HEK293 (cell line): ENCODE measurements around the gene DEDD.

Source experiments
- CTCF ChIA-PET: fragments of 350-600 bp; formaldehyde crosslinking; extraction: SDS; loops from one replicate; lab custom pipeline; 2021; ENCODE audit warnings: antibody characterized with exemption; lab: Yijun Ruan, JAX
- POLR2A ChIA-PET: fragments of 300-600 bp; formaldehyde crosslinking; extraction: SDS; loops from one replicate; lab custom pipeline; 2020; ENCODE audit warnings: antibody characterized with exemption, inconsistent platforms; lab: Yijun Ruan, JAX
- H3K27ac ChIP-seq: fragments of 200-500 bp; sonication (Bioruptor generic); 2 replicates; pipeline ENCODE4 v1.5.1; 2014; ENCODE audit warnings: low read depth, low read length, control low read depth, inconsistent platforms; ENCODE audit errors: extremely low read depth
- H3K36me3 ChIP-seq, 2 experiments: fragments of 200-500 bp in 1 of 2; sonication (Bioruptor generic) in 1 of 2; 1 replicate in 1 of 2; 2 replicates in 1 of 2; pipeline ENCODE4 v1.5.1; 2014 to 2017; ENCODE audit warnings: inconsistent platforms in 2 of 2, low read length in 2 of 2; ENCODE audit not compliant: control insufficient read depth in 2 of 2, insufficient read depth in 1 of 2
- H3K4me1 ChIP-seq: fragments of 200-500 bp; sonication (Bioruptor generic); 2 replicates; pipeline ENCODE4 v1.5.1; 2014; ENCODE audit warnings: mild to moderate bottlenecking, low read length, inconsistent platforms; ENCODE audit not compliant: control insufficient read depth, insufficient read depth
- H3K4me3 ChIP-seq: 2 replicates; pipeline ENCODE4 v1.5.1; 2011; ENCODE audit warnings: low read depth, mild to moderate bottlenecking, control low read depth, low read length, moderate library complexity
- H3K9me3 ChIP-seq: fragments of 200-500 bp; sonication (Bioruptor generic); 2 replicates; pipeline ENCODE4 v1.5.1; 2014; ENCODE audit warnings: low read depth, low read length, inconsistent platforms; ENCODE audit not compliant: control insufficient read depth, insufficient read depth
- FEZF1 ChIP-seq: fragments of 450-650 bp; formaldehyde crosslinking; IDR thresholded peaks from 2 replicates; pipeline ENCODE4 v1.5.1; 2016; ENCODE audit warnings: missing biosample characterization, missing genetic modification characterization
- IKZF3 ChIP-seq: fragments of 450-650 bp; IDR thresholded peaks from 2 replicates; pipeline ENCODE4 v1.5.0; 2018; ENCODE audit warnings: missing biosample characterization, mild to moderate bottlenecking, missing genetic modification characterization, moderate library complexity
- KLF1 ChIP-seq: fragments of 450-650 bp; formaldehyde crosslinking; IDR thresholded peaks from 2 replicates; pipeline ENCODE4 v1.5.1; 2016; ENCODE audit warnings: missing biosample characterization, missing genetic modification characterization
- KLF10 ChIP-seq: fragments of 450-650 bp; IDR thresholded peaks from 2 replicates; pipeline ENCODE4 v1.5.1; 2018; ENCODE audit warnings: missing biosample characterization, mild to moderate bottlenecking, missing genetic modification characterization
- OSR2 ChIP-seq: fragments of 450-650 bp; formaldehyde crosslinking; IDR thresholded peaks from 2 replicates; pipeline ENCODE4 v1.5.1; 2016; ENCODE audit warnings: missing biosample characterization, missing genetic modification characterization
- SCRT1 ChIP-seq: fragments of 450-650 bp; formaldehyde crosslinking; IDR thresholded peaks from 2 replicates; pipeline ENCODE4 v1.5.1; 2016; ENCODE audit warnings: missing biosample characterization, missing genetic modification characterization, borderline replicate concordance
- YY1 ChIP-seq: fragments of 450-650 bp; formaldehyde crosslinking; IDR thresholded peaks from 2 replicates; pipeline ENCODE4 v1.5.1; 2018; ENCODE audit warnings: missing biosample characterization, missing genetic modification characterization
- YY2 ChIP-seq: fragments of 450-650 bp; formaldehyde crosslinking; IDR thresholded peaks from 2 replicates; pipeline ENCODE4 v1.5.1; 2016; ENCODE audit warnings: missing biosample characterization, missing genetic modification characterization
- ZNF132 ChIP-seq: fragments of 450-650 bp; formaldehyde crosslinking; IDR thresholded peaks from 2 replicates; pipeline ENCODE4 v1.5.1; 2017; ENCODE audit warnings: missing biosample characterization, missing genetic modification characterization, borderline replicate concordance
- ZNF23 ChIP-seq: fragments of 450-650 bp; formaldehyde crosslinking; IDR thresholded peaks from 2 replicates; pipeline ENCODE4 v1.5.1; 2016; ENCODE audit warnings: missing biosample characterization, missing genetic modification characterization, borderline replicate concordance
- ZNF24 ChIP-seq: fragments of 450-650 bp; formaldehyde crosslinking; IDR thresholded peaks from 2 replicates; pipeline ENCODE4 v1.5.1; 2016; ENCODE audit warnings: missing biosample characterization, missing genetic modification characterization
- ZNF350 ChIP-seq: fragments of 450-650 bp; formaldehyde crosslinking; IDR thresholded peaks from 2 replicates; pipeline ENCODE4 v1.5.0; 2017; ENCODE audit warnings: missing biosample characterization, mild to moderate bottlenecking, missing genetic modification characterization
- ZNF48 ChIP-seq: fragments of 450-650 bp; formaldehyde crosslinking; IDR thresholded peaks from 2 replicates; pipeline ENCODE4 v1.5.1; 2016; ENCODE audit warnings: missing biosample characterization, missing genetic modification characterization
- ZNF510 ChIP-seq: fragments of 450-650 bp; formaldehyde crosslinking; IDR thresholded peaks from 2 replicates; pipeline ENCODE4 v1.5.1; 2018; ENCODE audit warnings: mild to moderate bottlenecking, missing genetic modification characterization, missing biosample characterization; ENCODE audit not compliant: insufficient replicate concordance
- ZNF529 ChIP-seq: fragments of 450-650 bp; formaldehyde crosslinking; IDR thresholded peaks from 2 replicates; pipeline ENCODE4 v1.5.1; 2017; ENCODE audit warnings: missing genetic modification characterization, missing biosample characterization; ENCODE audit not compliant: insufficient replicate concordance
- ZNF561 ChIP-seq: fragments of 450-650 bp; IDR thresholded peaks from 2 replicates; pipeline ENCODE4 v1.5.1; 2018; ENCODE audit warnings: missing biosample characterization, missing genetic modification characterization, borderline replicate concordance
- ZNF621 ChIP-seq: fragments of 450-650 bp; formaldehyde crosslinking; IDR thresholded peaks from 2 replicates; pipeline ENCODE4 v1.5.1; 2017; ENCODE audit warnings: missing biosample characterization, missing genetic modification characterization
- ZNF677 ChIP-seq: fragments of 450-650 bp; IDR thresholded peaks from 2 replicates; pipeline ENCODE4 v1.5.0; 2018; ENCODE audit warnings: missing biosample characterization, mild to moderate bottlenecking, missing genetic modification characterization, moderate library complexity
- ZNF837 ChIP-seq: fragments of 450-650 bp; formaldehyde crosslinking; IDR thresholded peaks from 2 replicates; pipeline ENCODE4 v1.5.1; 2016; ENCODE audit warnings: missing biosample characterization, missing genetic modification characterization
- TF ChIP-seq, protein P1 (sequence below): fragments of 450-650 bp; formaldehyde crosslinking; IDR thresholded peaks from 2 replicates; pipeline ENCODE4 v1.5.1; 2016; ENCODE audit warnings: missing biosample characterization, missing genetic modification characterization
- TF ChIP-seq, protein P2 (sequence below): fragments of 450-650 bp; formaldehyde crosslinking; IDR thresholded peaks from 2 replicates; pipeline ENCODE4 v1.5.1; 2017; ENCODE audit warnings: missing biosample characterization, missing genetic modification characterization
- TF ChIP-seq, protein P3 (sequence below): fragments of 450-650 bp; formaldehyde crosslinking; IDR thresholded peaks from 2 replicates; pipeline ENCODE4 v1.5.1; 2016; ENCODE audit warnings: missing biosample characterization, missing genetic modification characterization
- TF ChIP-seq, protein P4 (sequence below): fragments of 450-650 bp; formaldehyde crosslinking; IDR thresholded peaks from 2 replicates; pipeline ENCODE4 v1.5.1; 2016; ENCODE audit warnings: missing biosample characterization, missing genetic modification characterization
- TF ChIP-seq, protein P5 (sequence below): fragments of 450-650 bp; formaldehyde crosslinking; IDR thresholded peaks from 2 replicates; pipeline ENCODE4 v1.5.1; 2016; ENCODE audit warnings: missing biosample characterization, missing genetic modification characterization

Gene DEDD

DNA sequence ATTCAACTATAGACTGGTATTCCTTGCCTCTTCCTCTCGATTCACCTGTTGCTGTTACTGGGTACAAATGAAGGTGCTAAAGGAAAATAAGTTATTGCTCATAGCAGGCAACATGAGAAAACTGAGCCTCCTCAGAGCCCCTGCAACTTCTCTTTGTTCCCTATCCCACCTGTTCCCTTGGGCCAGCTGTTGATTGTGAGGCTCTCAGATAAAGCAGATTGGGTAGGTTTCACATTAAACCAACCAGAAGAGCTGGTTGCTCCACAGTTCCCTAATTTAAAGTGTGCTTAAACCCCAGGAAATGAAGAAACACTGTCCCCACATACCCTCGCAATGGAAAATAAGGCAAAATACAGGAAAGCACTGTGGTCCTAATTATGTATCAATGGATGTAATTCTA, 4.8 kb downstream of the DEDD start (continued):
- TF ChIP-seq, protein P1, sequence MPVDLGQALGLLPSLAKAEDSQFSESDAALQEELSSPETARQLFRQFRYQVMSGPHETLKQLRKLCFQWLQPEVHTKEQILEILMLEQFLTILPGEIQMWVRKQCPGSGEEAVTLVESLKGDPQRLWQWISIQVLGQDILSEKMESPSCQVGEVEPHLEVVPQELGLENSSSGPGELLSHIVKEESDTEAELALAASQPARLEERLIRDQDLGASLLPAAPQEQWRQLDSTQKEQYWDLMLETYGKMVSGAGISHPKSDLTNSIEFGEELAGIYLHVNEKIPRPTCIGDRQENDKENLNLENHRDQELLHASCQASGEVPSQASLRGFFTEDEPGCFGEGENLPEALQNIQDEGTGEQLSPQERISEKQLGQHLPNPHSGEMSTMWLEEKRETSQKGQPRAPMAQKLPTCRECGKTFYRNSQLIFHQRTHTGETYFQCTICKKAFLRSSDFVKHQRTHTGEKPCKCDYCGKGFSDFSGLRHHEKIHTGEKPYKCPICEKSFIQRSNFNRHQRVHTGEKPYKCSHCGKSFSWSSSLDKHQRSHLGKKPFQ (tag by site-specific recombination) = no peak

DNA sequence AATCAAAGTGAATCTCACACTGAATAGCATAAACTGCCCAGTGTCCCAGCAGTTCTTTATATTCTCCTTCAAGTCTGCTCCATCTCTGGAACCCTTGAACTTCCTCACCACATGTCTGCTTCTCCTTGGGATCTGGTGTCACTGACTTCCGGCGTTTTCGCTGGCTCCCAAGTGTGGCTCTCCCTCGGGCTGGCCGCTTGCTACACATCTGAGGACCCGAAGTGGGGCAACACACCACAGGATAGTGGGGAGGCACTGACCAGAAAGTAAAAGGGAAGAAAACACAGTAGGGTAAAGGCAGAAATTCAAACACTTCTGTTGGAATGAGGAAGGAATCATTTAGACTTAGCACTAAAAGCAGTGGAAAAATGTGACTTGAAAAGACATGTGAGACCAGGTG, 9.5 kb downstream of the DEDD start:
- Histone ChIP-seq H3K9me3 (no peaks in the 10 kb centered on the region), H3K27ac (no peak overlapping the region), H3K36me3 (peaks cover 20 to 89% of the 10 kb centered on the region in 2 experiments), H3K4me3 (no peak overlapping the region), H3K4me1 (peaks cover 7% of the 10 kb centered on the region)
- ChIA-PET POLR2A (interaction anchor here (0.6 kb wide), 1 partner anchor 15 kb away, joined by 3 read pairs; no protein-coding TSS in a partner anchor), CTCF (interaction anchor here (0.6 kb wide), 1 partner anchor 48 kb away, joined by 3 read pairs; no protein-coding TSS in a partner anchor)
- TF ChIP-seq, protein P2, sequence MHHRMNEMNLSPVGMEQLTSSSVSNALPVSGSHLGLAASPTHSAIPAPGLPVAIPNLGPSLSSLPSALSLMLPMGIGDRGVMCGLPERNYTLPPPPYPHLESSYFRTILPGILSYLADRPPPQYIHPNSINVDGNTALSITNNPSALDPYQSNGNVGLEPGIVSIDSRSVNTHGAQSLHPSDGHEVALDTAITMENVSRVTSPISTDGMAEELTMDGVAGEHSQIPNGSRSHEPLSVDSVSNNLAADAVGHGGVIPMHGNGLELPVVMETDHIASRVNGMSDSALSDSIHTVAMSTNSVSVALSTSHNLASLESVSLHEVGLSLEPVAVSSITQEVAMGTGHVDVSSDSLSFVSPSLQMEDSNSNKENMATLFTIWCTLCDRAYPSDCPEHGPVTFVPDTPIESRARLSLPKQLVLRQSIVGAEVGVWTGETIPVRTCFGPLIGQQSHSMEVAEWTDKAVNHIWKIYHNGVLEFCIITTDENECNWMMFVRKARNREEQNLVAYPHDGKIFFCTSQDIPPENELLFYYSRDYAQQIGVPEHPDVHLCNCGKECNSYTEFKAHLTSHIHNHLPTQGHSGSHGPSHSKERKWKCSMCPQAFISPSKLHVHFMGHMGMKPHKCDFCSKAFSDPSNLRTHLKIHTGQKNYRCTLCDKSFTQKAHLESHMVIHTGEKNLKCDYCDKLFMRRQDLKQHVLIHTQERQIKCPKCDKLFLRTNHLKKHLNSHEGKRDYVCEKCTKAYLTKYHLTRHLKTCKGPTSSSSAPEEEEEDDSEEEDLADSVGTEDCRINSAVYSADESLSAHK (tag by site-specific recombination) = no peak
- TF ChIP-seq, protein P3, sequence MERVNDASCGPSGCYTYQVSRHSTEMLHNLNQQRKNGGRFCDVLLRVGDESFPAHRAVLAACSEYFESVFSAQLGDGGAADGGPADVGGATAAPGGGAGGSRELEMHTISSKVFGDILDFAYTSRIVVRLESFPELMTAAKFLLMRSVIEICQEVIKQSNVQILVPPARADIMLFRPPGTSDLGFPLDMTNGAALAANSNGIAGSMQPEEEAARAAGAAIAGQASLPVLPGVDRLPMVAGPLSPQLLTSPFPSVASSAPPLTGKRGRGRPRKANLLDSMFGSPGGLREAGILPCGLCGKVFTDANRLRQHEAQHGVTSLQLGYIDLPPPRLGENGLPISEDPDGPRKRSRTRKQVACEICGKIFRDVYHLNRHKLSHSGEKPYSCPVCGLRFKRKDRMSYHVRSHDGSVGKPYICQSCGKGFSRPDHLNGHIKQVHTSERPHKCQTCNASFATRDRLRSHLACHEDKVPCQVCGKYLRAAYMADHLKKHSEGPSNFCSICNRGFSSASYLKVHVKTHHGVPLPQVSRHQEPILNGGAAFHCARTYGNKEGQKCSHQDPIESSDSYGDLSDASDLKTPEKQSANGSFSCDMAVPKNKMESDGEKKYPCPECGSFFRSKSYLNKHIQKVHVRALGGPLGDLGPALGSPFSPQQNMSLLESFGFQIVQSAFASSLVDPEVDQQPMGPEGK = no peak
- TF ChIP-seq FEZF1 (tag by site-specific recombination) (no peak), IKZF3 (tag by site-specific recombination) (no peak), ZNF510 (tag by site-specific recombination) (no peak), ZNF621 (tag by site-specific recombination) (no peak), YY1 (tag by site-specific recombination) (no peak), YY2 (no peak), ZNF132 (no peak), ZNF677 (no peak), KLF10 (no peak)
- TF ChIP-seq, protein P4, sequence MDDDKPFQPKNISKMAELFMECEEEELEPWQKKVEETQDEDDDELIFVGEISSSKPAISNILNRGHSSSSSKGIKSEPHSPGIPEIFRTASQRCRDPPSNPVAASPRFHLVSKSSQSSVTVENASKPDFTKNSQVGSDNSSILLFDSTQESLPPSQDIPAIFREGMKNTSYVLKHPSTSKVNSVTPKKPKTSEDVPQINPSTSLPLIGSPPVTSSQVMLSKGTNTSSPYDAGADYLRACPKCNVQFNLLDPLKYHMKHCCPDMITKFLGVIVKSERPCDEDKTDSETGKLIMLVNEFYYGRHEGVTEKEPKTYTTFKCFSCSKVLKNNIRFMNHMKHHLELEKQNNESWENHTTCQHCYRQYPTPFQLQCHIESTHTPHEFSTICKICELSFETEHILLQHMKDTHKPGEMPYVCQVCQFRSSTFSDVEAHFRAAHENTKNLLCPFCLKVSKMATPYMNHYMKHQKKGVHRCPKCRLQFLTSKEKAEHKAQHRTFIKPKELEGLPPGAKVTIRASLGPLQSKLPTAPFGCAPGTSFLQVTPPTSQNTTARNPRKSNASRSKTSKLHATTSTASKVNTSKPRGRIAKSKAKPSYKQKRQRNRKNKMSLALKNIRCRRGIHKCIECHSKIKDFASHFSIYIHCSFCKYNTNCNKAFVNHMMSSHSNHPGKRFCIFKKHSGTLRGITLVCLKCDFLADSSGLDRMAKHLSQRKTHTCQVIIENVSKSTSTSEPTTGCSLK (tag by site-specific recombination) = no peak

DNA sequence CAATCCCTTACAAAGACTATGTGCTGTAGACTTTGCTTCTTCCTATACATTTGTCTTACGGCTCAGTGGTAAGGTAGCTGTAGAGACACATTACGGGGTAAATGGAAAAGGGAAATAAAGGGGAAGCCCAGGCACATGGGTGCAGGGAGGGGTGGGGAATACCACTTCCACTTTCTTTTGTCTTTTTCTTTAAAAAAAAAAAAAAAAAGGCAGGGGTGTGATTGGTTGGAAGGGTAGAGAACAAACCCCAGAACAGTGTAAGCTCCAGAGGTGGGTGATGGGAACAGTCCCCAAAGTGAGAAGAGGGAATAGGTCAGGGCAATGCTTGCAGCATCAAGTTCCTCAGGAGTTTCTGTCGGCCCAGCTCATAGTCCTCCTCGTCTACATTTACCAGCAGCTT, 10.6 kb downstream of the DEDD start:
- Histone ChIP-seq H3K36me3 (peaks cover 20 to 77% of the 10 kb centered on the region in 2 experiments), H3K9me3 (no peaks in the 10 kb centered on the region), H3K27ac (no peak overlapping the region), H3K4me3 (no peak overlapping the region), H3K4me1 (peaks cover 7% of the 10 kb centered on the region)
- CTCF ChIA-PET = interaction anchor here (0.6 to 1.0 kb wide), 5 partner anchors 15 to 43 kb away, joined by 3 read pairs; partner anchors contain the start of gene KLHDC9
- POLR2A ChIA-PET = interaction anchor here (0.7 to 1.0 kb wide), 2 partner anchors 9 to 76 kb away, joined by 3 read pairs; partner anchors contain the start of gene USF1
- TF ChIP-seq ZNF529 (tag by site-specific recombination) (no peak), KLF1 (tag by site-specific recombination) (no peak), ZNF350 (tag by site-specific recombination) (no peak), ZNF23 (tag by site-specific recombination) (no peak), ZNF837 (tag by site-specific recombination) (no peak), OSR2 (tag by site-specific recombination) (no peak), ZNF24 (tag by site-specific recombination) (no peak), ZNF48 (tag by site-specific recombination) (no peak), SCRT1 (tag by site-specific recombination) (no peak), ZNF561 (no peak)
- TF ChIP-seq, protein P5, sequence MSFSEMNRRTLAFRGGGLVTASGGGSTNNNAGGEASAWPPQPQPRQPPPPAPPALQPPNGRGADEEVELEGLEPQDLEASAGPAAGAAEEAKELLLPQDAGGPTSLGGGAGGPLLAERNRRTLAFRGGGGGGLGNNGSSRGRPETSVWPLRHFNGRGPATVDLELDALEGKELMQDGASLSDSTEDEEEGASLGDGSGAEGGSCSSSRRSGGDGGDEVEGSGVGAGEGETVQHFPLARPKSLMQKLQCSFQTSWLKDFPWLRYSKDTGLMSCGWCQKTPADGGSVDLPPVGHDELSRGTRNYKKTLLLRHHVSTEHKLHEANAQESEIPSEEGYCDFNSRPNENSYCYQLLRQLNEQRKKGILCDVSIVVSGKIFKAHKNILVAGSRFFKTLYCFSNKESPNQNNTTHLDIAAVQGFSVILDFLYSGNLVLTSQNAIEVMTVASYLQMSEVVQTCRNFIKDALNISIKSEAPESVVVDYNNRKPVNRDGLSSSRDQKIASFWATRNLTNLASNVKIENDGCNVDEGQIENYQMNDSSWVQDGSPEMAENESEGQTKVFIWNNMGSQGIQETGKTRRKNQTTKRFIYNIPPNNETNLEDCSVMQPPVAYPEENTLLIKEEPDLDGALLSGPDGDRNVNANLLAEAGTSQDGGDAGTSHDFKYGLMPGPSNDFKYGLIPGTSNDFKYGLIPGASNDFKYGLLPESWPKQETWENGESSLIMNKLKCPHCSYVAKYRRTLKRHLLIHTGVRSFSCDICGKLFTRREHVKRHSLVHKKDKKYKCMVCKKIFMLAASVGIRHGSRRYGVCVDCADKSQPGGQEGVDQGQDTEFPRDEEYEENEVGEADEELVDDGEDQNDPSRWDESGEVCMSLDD (tag by site-specific recombination) = no peak
